ENCODE data around the gene PHC2.
A peak's percentile ranks its signal among the peaks of the same experiment; 100 is the strongest.

PHC2 gene

GRCh38 chr1:33370827-33371226 is 60.1 kb downstream of the PHC2 start:
- no peak for TF ChIP-seq CTCF (conservative IDR thresholded peaks at IDR 0.05; ENCODE audit: control insufficient read depth, insufficient read depth, low read depth, low read length)
- no peak for DNase-seq (ENCODE audit: low read depth)
- H3K4me3 ChIP-seq (ENCODE audit: control insufficient read depth, low read depth, low read length): no peak overlapping the region

- TF ChIP-seq CTCF (conservative IDR thresholded peaks at IDR 0.05; ENCODE audit: control insufficient read depth, insufficient read depth, low read depth, low read length): no peak
- no peak overlapping the region for H3K4me3 ChIP-seq (ENCODE audit: control insufficient read depth, low read depth, low read length)
- DNase-seq (ENCODE audit: low read depth): peak; percentile 71
These were observed 60.6 kb downstream of the PHC2 start for GRCh38 chr1:33370301-33370700.

GRCh38 chr1:33369764-33370163 is 61.1 kb downstream of the PHC2 start:
- H3K4me3 ChIP-seq (ENCODE audit: control insufficient read depth, low read depth, low read length): no peak overlapping the region
- no peak for DNase-seq (ENCODE audit: low read depth)

GRCh38 chr1:33369081-33369480 is 61.8 kb downstream of the PHC2 start:
- TF ChIP-seq CTCF (conservative IDR thresholded peaks at IDR 0.05; ENCODE audit: control insufficient read depth, insufficient read depth, low read depth, low read length): no peak
- H3K4me3 ChIP-seq (ENCODE audit: control insufficient read depth, low read depth, low read length): no peak overlapping the region
- no peak for DNase-seq (ENCODE audit: low read depth)

More at GRCh38 chr1:33369764-33370163, 61.1 kb downstream of the PHC2 start:
- TF ChIP-seq CTCF (conservative IDR thresholded peaks at IDR 0.05; ENCODE audit: control insufficient read depth, insufficient read depth, low read depth, low read length): no peak

GRCh38 chr1:33368431-33368830 is 62.5 kb downstream of the PHC2 start:
- no peak for TF ChIP-seq CTCF (conservative IDR thresholded peaks at IDR 0.05; ENCODE audit: control insufficient read depth, insufficient read depth, low read depth, low read length)
- DNase-seq (ENCODE audit: low read depth): no peak
- H3K4me3 ChIP-seq (ENCODE audit: control insufficient read depth, low read depth, low read length): no peak overlapping the region

GRCh38 chr1:33367485-33368405 is 63.1 kb downstream of the PHC2 start:
- peak; percentile 96 for TF ChIP-seq CTCF (conservative IDR thresholded peaks at IDR 0.05; ENCODE audit: control insufficient read depth, insufficient read depth, low read depth, low read length)
- DNase-seq (ENCODE audit: low read depth): peak; percentile 78
- H3K4me3 ChIP-seq (ENCODE audit: control insufficient read depth, low read depth, low read length): no peak overlapping the region

Measured in fibroblast of mammary gland (primary cell).